ENCODE data around the gene BRD3.
A peak's percentile ranks its signal among the peaks of the same experiment; 100 is the strongest.

The BRD3 gene

DNA sequence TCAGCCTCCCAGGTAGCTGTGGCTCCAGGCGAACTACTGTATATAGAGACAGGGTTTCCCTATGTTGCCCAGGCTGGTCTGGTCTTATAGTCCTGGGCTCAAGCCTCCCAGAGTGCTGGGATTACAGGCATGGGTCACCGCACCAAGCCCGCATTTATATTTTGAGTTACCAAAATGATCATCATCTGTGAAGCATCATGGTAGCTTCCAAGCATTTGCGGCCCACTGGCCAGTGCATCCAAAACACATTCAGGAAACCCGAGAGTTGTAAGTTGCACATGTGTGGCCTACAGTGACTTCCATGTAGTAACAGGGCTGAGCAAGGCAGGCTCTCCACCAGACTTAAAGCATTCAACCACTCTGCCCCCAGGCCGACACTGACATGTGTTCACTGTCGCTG lies 40.3 kb downstream of the BRD3 start:
- H3K4me3 ChIP-seq (ENCODE audit: low read depth, low read length), result no peak overlapping the region
- no peak for DNase-seq (ENCODE audit: low read depth, low spot score)
- no peak for TF ChIP-seq CTCF (IDR thresholded peaks at IDR 0.05; ENCODE audit: low read depth, low read length)
- in situ Hi-C loops (cut with HindIII; ENCODE audit: low sequenced_read_pairs), result no loop called here

DNA sequence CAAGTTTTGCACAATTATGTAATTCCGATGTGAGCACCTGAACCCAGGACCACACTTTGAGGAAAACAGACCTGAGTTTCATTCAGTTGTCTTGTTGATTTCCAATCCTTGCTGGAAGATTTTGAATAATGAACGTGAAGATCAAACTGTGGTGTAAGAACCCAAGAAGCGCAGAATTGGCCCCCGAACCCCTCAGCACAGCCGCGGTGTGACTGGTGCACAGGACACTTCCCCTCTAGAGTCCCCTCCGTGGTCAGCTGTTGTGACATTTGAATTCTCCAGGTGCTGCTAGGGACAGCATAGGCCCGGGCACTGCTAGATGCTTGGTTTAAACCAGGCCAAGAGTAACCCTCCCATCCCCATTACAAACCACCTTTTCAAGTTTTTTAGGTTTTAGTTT lies 40.8 kb downstream of the BRD3 start:
- no peak overlapping the region for H3K4me3 ChIP-seq (ENCODE audit: low read depth, low read length)
- no peak for TF ChIP-seq CTCF (IDR thresholded peaks at IDR 0.05; ENCODE audit: low read depth, low read length)
- in situ Hi-C loops (cut with HindIII; ENCODE audit: low sequenced_read_pairs), result no loop called here
- DNase-seq (ENCODE audit: low read depth, low spot score), result no peak

DNA sequence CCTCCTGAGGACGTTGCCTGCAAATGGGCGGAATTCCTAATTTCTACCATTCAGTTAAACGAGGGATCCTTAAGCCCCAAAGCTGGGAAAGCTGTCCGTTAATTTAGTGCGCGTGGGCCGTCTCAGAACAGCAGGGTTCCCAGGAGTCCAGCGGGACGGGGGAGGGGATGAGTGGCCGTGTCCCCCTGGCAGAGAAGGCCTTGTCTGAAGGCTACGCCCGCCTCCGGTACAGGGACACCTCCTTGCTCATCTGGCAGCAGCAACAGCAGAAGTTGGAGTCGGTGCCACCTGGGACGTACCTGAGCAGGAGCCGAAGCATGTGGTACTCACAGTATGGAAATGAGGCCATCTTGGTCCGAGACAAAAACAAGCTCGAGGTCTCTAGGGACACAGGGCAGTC lies 41.2 kb downstream of the BRD3 start:
- no peak for DNase-seq (ENCODE audit: low read depth, low spot score)
- no peak overlapping the region for H3K4me3 ChIP-seq (ENCODE audit: low read depth, low read length)
- no peak for TF ChIP-seq CTCF (IDR thresholded peaks at IDR 0.05; ENCODE audit: low read depth, low read length)
- in situ Hi-C loops (cut with HindIII; ENCODE audit: low sequenced_read_pairs), result no loop called here

GRCh38 chr9:134025606-134026541 lies 42.0 kb downstream of the BRD3 start:
- DNase-seq (ENCODE audit: low read depth, low spot score), result peak; percentile 42
- H3K4me3 ChIP-seq (ENCODE audit: low read depth, low read length), result peak overlapping the region; percentile 73
- TF ChIP-seq CTCF (IDR thresholded peaks at IDR 0.05; ENCODE audit: low read depth, low read length), result peak; percentile 21
- in situ Hi-C loops (cut with HindIII; ENCODE audit: low sequenced_read_pairs), result no loop called here

GRCh38 chr9:134024828-134025605 lies 42.8 kb downstream of the BRD3 start, which contains the start of gene BRD3OS:
Gene BRD3OS, plus strand, starts transcription at chr9:134025481. Its CDS starts 1,267 bp downstream, at chr9:134026748.
- peak; percentile 100 for DNase-seq (ENCODE audit: low read depth, low spot score)
- peak within 1 kb of the TSS; percentile 73 for H3K4me3 ChIP-seq (ENCODE audit: low read depth, low read length)
- TF ChIP-seq CTCF (IDR thresholded peaks at IDR 0.05; ENCODE audit: low read depth, low read length), result no peak
- in situ Hi-C loops (cut with HindIII; ENCODE audit: low sequenced_read_pairs), result loop anchor here (25.0 kb wide), 1 partner anchor 238 kb away; no protein-coding TSS in a partner anchor

GRCh38 chr9:134024214-134024792 lies 43.5 kb downstream of the BRD3 start:
- in situ Hi-C loops (cut with HindIII; ENCODE audit: low sequenced_read_pairs), result loop anchor here (25.0 kb wide), 1 partner anchor 237 kb away; no protein-coding TSS in a partner anchor
- H3K4me3 ChIP-seq (ENCODE audit: low read depth, low read length), result peak overlapping the region; percentile 18
- TF ChIP-seq CTCF (IDR thresholded peaks at IDR 0.05; ENCODE audit: low read depth, low read length), result no peak
- no peak for DNase-seq (ENCODE audit: low read depth, low spot score)
